ENCODE data around the gene NDUFS1. TPM values are rescaled to one million over a fixed set of nuclear protein-coding genes. Genes with fewer than 3 reads are reported as not detected.
"Not testable (repeated sequence)": the region's sequence is repeated elsewhere in the genome, so short reads cannot be mapped to it uniquely, and the experiment has no call there.

Gene NDUFS1
- total RNA-seq, 1 donor from 2014 or later, result 86.8 TPM

- FAIRE-seq (no peak), DNase-seq (ENCODE audit: low spot score in 2 of 2) (no peak)
These were observed 4.1 kb upstream of the NDUFS1 start for GRCh38 chr2:206163251-206163880.

DNA sequence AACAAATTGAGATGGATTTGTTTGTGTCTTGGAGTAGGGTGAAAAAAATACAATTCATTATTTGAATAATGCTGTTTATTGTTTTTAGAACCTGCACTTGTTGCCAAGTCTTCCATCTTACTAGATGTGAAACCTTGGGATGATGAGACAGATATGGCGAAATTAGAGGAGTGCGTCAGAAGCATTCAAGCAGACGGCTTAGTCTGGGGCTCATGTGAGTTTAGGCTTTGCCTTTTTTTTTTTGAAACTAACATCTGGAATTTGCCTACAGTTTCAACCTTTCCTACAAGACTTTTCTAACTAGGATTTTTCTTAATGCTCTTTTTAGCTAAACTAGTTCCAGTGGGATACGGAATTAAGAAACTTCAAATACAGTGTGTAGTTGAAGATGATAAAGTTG, 3.2 kb upstream of the NDUFS1 start:
- not testable (repeated sequence) for DNase-seq (ENCODE audit: low spot score in 2 of 2); FAIRE-seq

- DNase-seq (ENCODE audit: low spot score in 2 of 2) (no peak), FAIRE-seq (no peak)
These were observed 1.5 kb upstream of the NDUFS1 start for GRCh38 chr2:206160807-206161179.

GRCh38 chr2:206160125-206160806, 1.0 kb upstream of the NDUFS1 start:
- peak; percentile 24 to 40 for DNase-seq (ENCODE audit: low spot score in 2 of 2)
- FAIRE-seq, result no peak

DNA sequence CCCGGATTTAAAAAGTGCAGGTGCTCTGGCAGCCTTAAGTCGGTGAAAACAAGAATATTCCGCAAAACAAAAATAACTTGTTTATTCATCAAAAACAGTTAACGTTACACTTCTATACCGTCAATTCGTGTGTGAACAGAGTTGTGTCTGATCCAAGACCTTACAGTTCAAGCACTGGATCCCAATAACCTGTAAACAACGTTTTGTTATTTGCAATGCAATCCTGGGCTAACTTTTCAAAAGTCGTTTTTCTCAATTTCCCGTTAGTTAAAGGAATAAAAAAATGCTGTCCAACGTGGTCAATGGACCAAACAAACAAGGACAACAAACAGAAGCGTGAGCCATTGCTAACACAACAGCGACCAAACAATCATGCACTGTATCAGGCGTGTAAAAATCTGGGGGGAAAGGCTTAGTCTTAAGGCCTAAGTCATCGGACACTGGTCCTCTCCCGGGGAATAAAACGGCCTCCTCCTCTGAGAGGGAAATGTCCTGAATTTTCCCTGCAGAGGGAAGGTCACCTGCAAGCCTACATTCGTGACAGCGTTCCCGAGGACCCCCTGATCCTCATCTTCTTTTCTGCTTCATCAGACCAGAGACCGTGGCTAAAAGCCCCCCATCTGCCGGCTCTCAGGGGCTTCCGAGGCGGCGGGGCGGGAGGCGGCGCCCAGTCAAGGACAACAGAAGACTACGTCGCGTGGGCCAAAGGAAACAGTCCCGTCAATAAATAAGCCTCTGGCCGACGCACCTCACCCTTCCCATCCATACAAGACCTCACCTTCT, 490 bp downstream of the NDUFS1 start:
- DNase-seq (ENCODE audit: low spot score in 2 of 2), result no peak
- no peak for FAIRE-seq

DNA sequence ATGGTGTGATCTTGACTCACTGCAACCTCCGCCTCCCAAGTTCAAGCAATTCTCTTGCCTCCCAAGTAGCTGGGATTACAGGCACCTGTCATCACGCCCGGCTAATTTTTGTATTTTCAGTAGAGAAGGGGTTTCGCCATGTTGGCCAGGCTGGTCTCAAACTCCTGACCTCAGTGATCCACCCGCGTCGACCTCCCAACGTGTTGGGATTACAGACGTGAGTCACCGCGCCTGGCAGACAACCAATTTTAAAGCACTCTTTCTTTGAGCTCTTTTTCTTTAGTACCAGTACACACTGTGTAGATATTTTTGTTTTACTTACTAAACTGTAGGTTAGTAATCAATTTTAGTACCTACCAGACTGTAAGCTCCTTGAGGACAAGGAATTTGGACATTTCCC, 2.2 kb downstream of the NDUFS1 start:
- FAIRE-seq; DNase-seq (ENCODE audit: low spot score in 2 of 2): not testable (repeated sequence)

- DNase-seq (ENCODE audit: low spot score in 2 of 2) (no peak), FAIRE-seq (no peak)
These were observed 5.0 kb downstream of the NDUFS1 start for GRCh38 chr2:206154197-206154596.

DNA sequence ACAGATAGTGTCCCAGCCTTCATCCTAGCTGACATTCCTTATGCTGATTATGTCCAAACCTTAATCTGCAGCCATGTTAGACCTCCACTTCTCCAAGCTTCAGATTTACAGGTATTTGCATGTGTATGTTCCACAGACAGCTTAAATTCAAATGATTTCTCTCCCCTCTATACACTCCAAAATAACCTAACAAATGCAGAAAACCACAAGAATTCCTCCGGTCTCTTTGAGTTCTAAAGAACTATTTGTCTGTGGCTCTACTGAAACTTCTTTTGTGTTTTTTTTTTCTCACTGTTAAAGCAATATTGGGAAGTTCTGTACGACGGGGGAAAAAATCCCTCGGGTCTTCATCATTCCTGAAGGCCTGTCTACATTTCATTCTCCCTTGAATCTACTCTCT, 8.6 kb downstream of the NDUFS1 start:
- FAIRE-seq, result no peak
- no peak for DNase-seq (ENCODE audit: low spot score in 2 of 2)

GRCh38 chr2:206150168-206150567, 9.1 kb downstream of the NDUFS1 start:
- no peak for FAIRE-seq
- no peak for DNase-seq (ENCODE audit: low spot score in 2 of 2)

DNA sequence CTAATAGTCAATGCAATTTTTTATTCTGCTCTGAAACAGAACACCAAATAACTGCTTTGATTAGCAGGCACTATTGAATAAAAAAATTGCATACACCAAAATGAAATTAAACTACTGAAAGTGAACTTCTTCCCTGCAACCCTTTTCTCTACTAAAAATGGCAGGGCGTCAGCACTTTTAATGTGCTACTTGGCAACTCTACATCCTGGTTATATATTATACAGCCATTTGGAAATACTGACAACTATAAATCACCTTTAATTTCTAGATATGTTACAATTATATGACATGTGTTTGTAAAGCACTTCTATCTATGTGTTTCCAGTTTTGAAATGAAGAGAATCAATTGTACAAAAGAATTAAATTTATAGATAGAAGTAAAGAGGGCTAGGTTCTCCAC, 9.9 kb downstream of the NDUFS1 start:
- FAIRE-seq, result no peak

GRCh38 chr2:206145665-206146064, 13.6 kb downstream of the NDUFS1 start:
- DNase-seq (ENCODE audit: low spot score in 2 of 2) (no peak), FAIRE-seq (no peak)

More for the DNA sequence above, 9.9 kb downstream of the NDUFS1 start:
- DNase-seq (ENCODE audit: low spot score in 2 of 2), result no peak

- FAIRE-seq, result no peak
- no peak for DNase-seq (ENCODE audit: low spot score in 2 of 2)
These were observed 14.9 kb downstream of the NDUFS1 start for GRCh38 chr2:206144383-206144782.

- FAIRE-seq, result no peak
- no peak for DNase-seq (ENCODE audit: low spot score in 2 of 2)
These were observed 15.8 kb downstream of the NDUFS1 start for GRCh38 chr2:206143451-206143850.

DNA sequence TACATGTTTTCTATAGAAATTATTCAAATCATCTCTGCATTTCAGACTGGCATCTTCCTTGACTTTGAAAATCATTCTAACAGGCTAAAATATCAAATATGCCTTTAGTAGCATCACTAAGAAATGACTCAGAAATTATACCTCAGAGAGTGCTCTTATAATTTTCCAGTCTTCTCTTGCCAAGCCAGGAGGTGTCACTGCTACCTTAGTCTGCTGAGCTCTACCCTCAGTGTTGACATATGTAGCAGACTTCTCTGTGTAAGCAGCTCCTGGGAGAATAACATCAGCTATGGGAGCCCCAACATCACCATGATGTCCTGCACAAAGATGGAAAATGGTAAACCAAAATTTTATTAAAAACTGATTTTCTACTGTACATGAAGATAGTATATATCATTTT, 31.6 kb downstream of the NDUFS1 start:
- FAIRE-seq, result no peak
- DNase-seq (ENCODE audit: low spot score in 2 of 2), result no peak

DNA sequence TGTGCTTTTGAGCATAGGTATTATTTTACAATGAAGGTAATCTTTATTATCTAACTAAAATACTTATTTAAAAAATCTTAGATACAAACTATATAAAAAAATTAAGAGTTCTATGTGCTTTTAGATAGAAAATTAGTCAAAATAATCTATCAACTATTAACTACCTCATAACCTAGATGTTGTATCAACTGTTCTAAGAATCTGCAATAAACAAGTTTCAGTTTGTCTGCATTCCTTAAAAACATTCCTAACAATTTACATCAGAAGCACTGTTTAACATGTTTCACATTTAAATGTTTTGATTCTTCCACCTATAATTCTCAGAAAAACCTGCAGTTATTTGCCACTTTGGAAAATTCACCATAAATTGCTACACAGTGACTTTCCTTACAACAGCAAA, 33.3 kb downstream of the NDUFS1 start:
- DNase-seq (ENCODE audit: low spot score in 2 of 2) (no peak), FAIRE-seq (peak; percentile 50)

DNA sequence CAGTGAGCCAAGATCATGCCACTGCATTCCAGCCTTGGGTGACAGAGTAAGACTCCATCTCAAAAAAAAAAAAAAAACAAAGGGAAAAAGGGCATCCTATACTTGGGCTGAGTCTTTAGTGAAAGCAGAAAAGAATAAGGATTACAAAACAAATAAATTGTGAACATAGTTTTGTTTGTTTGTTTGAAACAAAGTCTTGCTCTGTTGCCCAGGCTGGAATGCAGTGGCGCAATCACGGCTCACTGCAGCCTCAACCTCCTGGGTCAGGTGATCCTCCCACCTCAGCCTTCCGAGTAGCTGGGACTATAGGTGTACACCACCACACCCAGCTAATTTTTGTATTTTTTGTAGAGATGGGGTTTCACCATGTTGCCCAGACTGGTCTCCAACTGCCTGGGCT, 36.7 kb downstream of the NDUFS1 start:
- not testable (repeated sequence) for DNase-seq (ENCODE audit: low spot score in 2 of 2); FAIRE-seq

DNA sequence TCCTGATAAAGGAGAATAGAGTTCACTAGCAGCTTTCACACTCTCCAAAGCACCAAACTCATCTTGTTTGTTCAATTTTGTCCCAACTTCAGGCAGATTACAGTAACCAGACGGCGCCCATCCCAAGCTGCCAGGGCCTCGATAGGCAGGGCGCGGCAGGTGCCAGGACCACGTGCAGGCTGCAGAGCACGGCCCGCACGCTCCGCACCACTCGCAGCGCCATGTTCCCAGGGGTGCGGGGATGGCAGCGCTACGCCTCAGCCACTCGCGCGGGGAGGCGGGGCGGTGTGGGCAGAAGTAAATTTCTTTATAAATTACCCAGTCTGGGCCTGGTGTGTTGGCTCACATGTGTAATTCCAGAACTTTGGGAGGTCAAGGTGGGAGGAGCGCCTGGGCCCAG, 43.0 kb downstream of the NDUFS1 start:
- DNase-seq (ENCODE audit: low spot score in 2 of 2) (no peak), FAIRE-seq (no peak)

DNA sequence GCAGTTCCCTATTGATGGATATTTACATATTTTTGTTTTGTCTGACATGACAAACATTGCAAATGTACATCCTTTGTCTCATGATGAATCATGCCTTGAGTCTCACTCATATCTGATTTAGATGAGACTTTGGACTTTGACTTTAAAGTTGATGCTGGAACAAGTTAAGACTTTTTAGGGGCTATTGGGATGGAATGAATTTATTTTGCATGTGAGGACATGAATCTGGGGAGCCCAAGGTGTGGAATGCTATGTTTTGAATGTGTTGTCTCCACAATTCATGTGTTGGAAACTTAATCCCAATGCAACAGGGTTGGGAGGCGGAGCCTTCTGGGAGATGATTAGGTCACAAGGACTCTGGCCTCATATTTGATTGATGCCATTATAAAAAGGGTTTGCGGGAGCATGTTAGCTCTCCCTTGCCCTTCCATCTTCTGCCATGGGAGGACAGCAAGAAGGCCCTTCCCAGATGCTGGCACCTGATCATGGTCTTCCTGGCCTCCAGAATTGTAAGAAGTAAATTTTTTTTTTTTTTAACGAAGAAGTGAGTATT, 44.1 kb downstream of the NDUFS1 start:
- no peak for DNase-seq (ENCODE audit: low spot score in 2 of 2)
- no peak for FAIRE-seq

- DNase-seq (ENCODE audit: low spot score in 2 of 2) (no peak), FAIRE-seq (no peak)
These were observed 46.2 kb downstream of the NDUFS1 start for GRCh38 chr2:206112846-206113547.

DNA sequence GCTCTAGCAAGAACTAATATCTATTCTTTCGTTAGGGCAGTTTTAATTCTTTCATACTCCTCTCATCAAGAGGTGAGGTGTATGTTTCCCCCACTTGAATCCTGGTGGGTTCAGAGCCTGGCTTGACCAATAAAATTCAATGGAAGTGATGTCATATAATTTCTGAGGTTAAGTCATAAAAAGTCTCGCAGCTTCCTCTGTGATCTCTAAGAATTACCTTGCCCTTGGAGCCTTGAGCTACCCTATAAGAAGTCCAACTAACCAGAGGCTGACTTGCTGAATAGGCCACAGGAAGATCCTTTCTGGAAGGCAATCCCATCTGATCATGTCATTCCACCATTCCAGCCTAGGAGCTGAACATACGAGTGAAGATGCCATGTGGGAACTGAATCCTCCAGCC, 47.1 kb downstream of the NDUFS1 start:
- DNase-seq (ENCODE audit: low spot score in 2 of 2) (no peak), FAIRE-seq (no peak)

GRCh38 chr2:206108713-206109112, 50.5 kb downstream of the NDUFS1 start:
- FAIRE-seq (no peak), DNase-seq (ENCODE audit: low spot score in 2 of 2) (no peak)
